GM19397 (cell line): ENCODE measurements around the gene STEEP1.
"Not testable (repeated sequence)": the region's sequence is repeated elsewhere in the genome, so short reads cannot be mapped to it uniquely, and the experiment has no call there.

Source experiments
- ATAC-seq: cut with Tn5 transposase; IDR thresholded peaks from one replicate; pipeline ENCODE4 v1.9.1; 2021; ENCODE audit warnings: mild to moderate bottlenecking, moderate library complexity; ENCODE audit not compliant: unreplicated experiment

Gene STEEP1

GRCh38 chrX:119537487-119537886 lies 27.7 kb downstream of the STEEP1 start:
- no peak for ATAC-seq

- ATAC-seq: no peak
Observed at GRCh38 chrX:119529345-119530276, 35.6 kb downstream of the STEEP1 start.

- no peak for ATAC-seq
Observed at GRCh38 chrX:119523664-119524184, 41.5 kb downstream of the STEEP1 start.

GRCh38 chrX:119521246-119521645 lies 44.0 kb downstream of the STEEP1 start:
- ATAC-seq: no peak

GRCh38 chrX:119518371-119518770 lies 46.8 kb downstream of the STEEP1 start:
- ATAC-seq: no peak

GRCh38 chrX:119516157-119516702 lies 49.0 kb downstream of the STEEP1 start:
- no peak for ATAC-seq

- no peak for ATAC-seq
Observed at GRCh38 chrX:119512146-119512800, 52.9 kb downstream of the STEEP1 start.

- ATAC-seq: no peak
Observed at GRCh38 chrX:119507206-119507605, 58.0 kb downstream of the STEEP1 start.

GRCh38 chrX:119505945-119506344 lies 59.3 kb downstream of the STEEP1 start:
- ATAC-seq: no peak

- ATAC-seq: not testable (repeated sequence)
Observed at GRCh38 chrX:119505145-119505544, 60.1 kb downstream of the STEEP1 start.

GRCh38 chrX:119503484-119503861 lies 61.7 kb downstream of the STEEP1 start:
- ATAC-seq: no peak

GRCh38 chrX:119502727-119503483 lies 62.3 kb downstream of the STEEP1 start:
- ATAC-seq: no peak

GRCh38 chrX:119501511-119502148 lies 63.6 kb downstream of the STEEP1 start:
- no peak for ATAC-seq

GRCh38 chrX:119500061-119500800 lies 65.0 kb downstream of the STEEP1 start:
- no peak for ATAC-seq

- ATAC-seq: no peak
Observed at GRCh38 chrX:119497185-119497584, 68.0 kb downstream of the STEEP1 start.

- ATAC-seq: no peak
Observed at GRCh38 chrX:119495734-119496726, 69.2 kb downstream of the STEEP1 start.

- ATAC-seq: not testable (repeated sequence)
Observed at GRCh38 chrX:119493851-119494495, 71.2 kb downstream of the STEEP1 start.

GRCh38 chrX:119492463-119492862 lies 72.7 kb downstream of the STEEP1 start:
- ATAC-seq: no peak
